HepG2 (cell line): ENCODE results near the gene FUCA2. TPM values are rescaled to one million over a fixed set of nuclear protein-coding genes. Genes with fewer than 3 reads are reported as not detected.
A peak's percentile ranks its signal among the peaks of the same experiment; 100 is the strongest.

ENCODE experiments used
- ATF7-NPFF ChIP-seq: sonication (generic); formaldehyde crosslinking; IDR thresholded peaks from 2 replicates; pipeline ENCODE4 v1.8.1; 2023; ENCODE audit warnings: mild to moderate bottlenecking, low read depth, missing genetic modification reagents, moderate library complexity
- BRCA1 ChIP-seq: sonication (generic); formaldehyde crosslinking; IDR thresholded peaks from 2 replicates; pipeline ENCODE4 v1.4.0; 2020; ENCODE audit warnings: missing genetic modification reagents
- CBX5 ChIP-seq: sonication (generic); formaldehyde crosslinking; IDR thresholded peaks from 2 replicates; pipeline ENCODE4 v1.4.0; 2020; ENCODE audit warnings: missing genetic modification reagents, borderline replicate concordance
- IKZF4 ChIP-seq: sonication (generic); formaldehyde crosslinking; IDR thresholded peaks from 2 replicates; pipeline ENCODE4 v1.5.1; 2020; ENCODE audit warnings: borderline replicate concordance, mild to moderate bottlenecking, low read depth, missing genetic modification reagents; ENCODE audit errors: not compliant biosample characterization
- PPARG ChIP-seq: conservative IDR thresholded peaks from 2 replicates; pipeline ENCODE4 v1.6.1; 2016; ENCODE audit warnings: missing biosample characterization, missing genetic modification reagents
- SMYD3 ChIP-seq: sonication (generic); formaldehyde crosslinking; IDR thresholded peaks from 2 replicates; pipeline ENCODE4 v1.8.1; 2023; ENCODE audit warnings: mild to moderate bottlenecking, missing genetic modification reagents
- ZNF546 ChIP-seq: sonication (generic); formaldehyde crosslinking; conservative IDR thresholded peaks from 2 replicates; pipeline ENCODE4 v1.8.1; 2023; ENCODE audit warnings: mild to moderate bottlenecking, missing genetic modification reagents
- ZNF605 ChIP-seq: sonication (generic); formaldehyde crosslinking; IDR thresholded peaks from 2 replicates; pipeline ENCODE4 v1.8.0; 2022; ENCODE audit warnings: mild to moderate bottlenecking, missing genetic modification reagents
- ZNF749 ChIP-seq: sonication (generic); formaldehyde crosslinking; IDR thresholded peaks from 2 replicates; pipeline ENCODE4 v1.8.0; 2022; ENCODE audit warnings: mild to moderate bottlenecking, missing genetic modification reagents, moderate library complexity, borderline replicate concordance
- polyA plus RNA-seq, 8 experiments: library from polyadenylated mRNA; depleted of rRNA in 3 of 8; stranded (reverse) in 7 of 8; unstranded in 1 of 8; fragments of >200 nt; fragmentation: Illumina TruSeq in 4 of 8; extraction: Trizol in 4 of 8; gene quantifications; 2 replicates each; pipeline versions ENCODE4 v1.2.1 to v1.2.3, GENCODE V29; 2011 to 2016; ENCODE audit warnings: low read depth in 4 of 8, missing spikeins in 1 of 8, mixed read lengths in 1 of 8; ENCODE audit not compliant: insufficient read depth in 1 of 8
- total RNA-seq, 5 experiments: library from RNA; depleted of rRNA; stranded (reverse); fragments of >200 nt; fragmentation: Illumina TruSeq; extraction: Trizol; gene quantifications; 2 replicates each; pipeline ENCODE4 v1.2.3, GENCODE V29; 2016; ENCODE audit warnings: low read depth in 1 of 5
- TF ChIP-seq, protein P1 (sequence below): sonication (generic); formaldehyde crosslinking; IDR thresholded peaks from 2 replicates; pipeline ENCODE4 v1.5.0; 2020; ENCODE audit warnings: missing genetic modification reagents, mild to moderate bottlenecking, borderline replicate concordance
- TF ChIP-seq, protein P2 (sequence below): sonication (generic); formaldehyde crosslinking; IDR thresholded peaks from 2 replicates; pipeline ENCODE4 v1.4.0; 2020; ENCODE audit warnings: missing genetic modification reagents

The FUCA2 gene
- total and polyA plus RNA-seq, 2 of the 13 experiments (the other 11 are each of a cell fraction or from before 2014, with no cell fraction given), result 87.4 to 144 TPM

DNA sequence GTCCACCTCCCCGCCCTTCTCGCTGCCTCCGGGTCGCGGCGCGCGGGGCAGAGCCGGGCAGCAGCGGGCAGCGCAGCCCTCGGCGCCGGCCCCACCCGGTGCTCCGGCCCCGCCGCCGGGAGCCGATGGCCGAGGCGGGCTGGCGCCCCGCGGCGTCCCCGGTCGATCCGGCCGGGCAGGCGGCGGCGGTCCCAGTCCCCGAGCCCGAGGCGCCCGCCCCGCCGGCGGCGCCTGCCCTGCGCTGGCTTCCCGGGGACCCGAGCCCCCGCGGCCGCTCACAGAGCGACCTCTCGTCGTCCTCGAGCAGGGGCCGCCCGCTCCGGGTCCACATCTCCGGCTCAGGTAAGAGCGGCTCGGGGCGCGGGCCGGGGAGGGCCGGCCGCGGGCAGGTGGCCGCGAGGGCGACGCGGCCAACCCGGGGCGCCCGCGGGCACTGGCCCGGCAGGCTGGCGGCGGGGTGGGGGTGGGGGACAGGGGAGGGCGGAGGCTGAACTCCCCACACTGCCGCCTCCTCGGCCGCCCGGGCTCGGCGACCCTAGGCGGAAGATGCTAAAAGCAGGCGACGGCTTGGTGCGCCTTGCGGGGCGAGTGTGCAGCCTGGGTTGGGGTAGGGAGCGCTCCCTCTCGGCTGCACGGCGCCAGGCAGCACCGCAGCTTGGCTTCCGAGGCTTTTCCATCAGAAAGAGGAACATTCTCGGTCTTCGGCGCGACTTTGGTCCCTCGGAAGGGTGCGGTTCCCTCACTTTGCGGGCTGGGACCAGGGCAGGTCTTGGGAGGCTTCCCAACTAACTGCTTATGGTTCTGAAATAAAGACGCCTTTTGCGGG, 25.6 kb upstream of the FUCA2 start (continued):
- TF ChIP-seq ATF7-NPFF (CRISPR knock-in tag) (0 out of 2 replicates have a peak, but pooled peaks have one; percentile 57), ZNF546 (CRISPR knock-in tag) (no peak), BRCA1 (no peak), PPARG (CRISPR knock-in tag) (no peak), IKZF4 (CRISPR knock-in tag) (no peak), CBX5 (peak; percentile 55; the same call in 1 of the 2 replicates), SMYD3 (CRISPR knock-in tag) (no peak), ZNF749 (0 out of 2 replicates have a peak, but pooled peaks have one; percentile 32), ZNF605 (no peak)
- TF ChIP-seq, protein P1, sequence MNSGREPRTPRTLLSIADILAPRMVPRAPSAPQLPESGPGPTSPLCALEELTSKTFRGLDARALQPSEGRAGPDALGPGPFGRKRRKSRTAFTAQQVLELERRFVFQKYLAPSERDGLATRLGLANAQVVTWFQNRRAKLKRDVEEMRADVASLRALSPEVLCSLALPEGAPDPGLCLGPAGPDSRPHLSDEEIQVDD, result no peak
- TF ChIP-seq, protein P2, sequence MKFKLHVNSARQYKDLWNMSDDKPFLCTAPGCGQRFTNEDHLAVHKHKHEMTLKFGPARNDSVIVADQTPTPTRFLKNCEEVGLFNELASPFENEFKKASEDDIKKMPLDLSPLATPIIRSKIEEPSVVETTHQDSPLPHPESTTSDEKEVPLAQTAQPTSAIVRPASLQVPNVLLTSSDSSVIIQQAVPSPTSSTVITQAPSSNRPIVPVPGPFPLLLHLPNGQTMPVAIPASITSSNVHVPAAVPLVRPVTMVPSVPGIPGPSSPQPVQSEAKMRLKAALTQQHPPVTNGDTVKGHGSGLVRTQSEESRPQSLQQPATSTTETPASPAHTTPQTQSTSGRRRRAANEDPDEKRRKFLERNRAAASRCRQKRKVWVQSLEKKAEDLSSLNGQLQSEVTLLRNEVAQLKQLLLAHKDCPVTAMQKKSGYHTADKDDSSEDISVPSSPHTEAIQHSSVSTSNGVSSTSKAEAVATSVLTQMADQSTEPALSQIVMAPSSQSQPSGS (CRISPR knock-in tag), result no peak
